ENCODE results near the gene PRSS50.

The PRSS50 gene

GRCh38 chr3:46750555-46751038 is 32.9 kb upstream of the PRSS50 start:
- Histone ChIP-seq H3K9me2 (replicated peaks; ENCODE audit: control insufficient read depth, low read length) (no peaks in the 10 kb centered on the region), H3K36me3 (ENCODE audit: control insufficient read depth, low read length) (no peaks in the 10 kb centered on the region), H3K79me2 (ENCODE audit: control insufficient read depth, low read length) (no peaks in the 10 kb centered on the region), H4K20me1 (ENCODE audit: control insufficient read depth, insufficient read depth, low read depth, low read length) (no peaks in the 10 kb centered on the region), H3K27ac (ENCODE audit: low read depth, low read length) (no peak overlapping the region), H3F3A (ENCODE audit: control insufficient read depth, insufficient read depth) (no peaks in the 10 kb centered on the region), H3K9me3 (ENCODE audit: control insufficient read depth, insufficient read depth, low read length) (no peaks in the 10 kb centered on the region), H3K4me1 (ENCODE audit: control insufficient read depth, low read length) (no peaks in the 10 kb centered on the region), H3K27me3 (ENCODE audit: control insufficient read depth, low read length) (no peaks in the 10 kb centered on the region), H3K4me2 (ENCODE audit: low read length) (no peak overlapping the region), H3K4me3 (ENCODE audit: low read length) (no peak overlapping the region)
- TF ChIP-seq CTCF (IDR thresholded peaks at IDR 0.05; ENCODE audit: low read depth, low read length, poor library complexity, severe bottlenecking): no peak
- no peak for TF ChIP-seq EZH2phosphoT487 (IDR thresholded peaks at IDR 0.05; ENCODE audit: borderline replicate concordance, low read length)

GRCh38 chr3:46749129-46749528 is 31.5 kb upstream of the PRSS50 start:
- TF ChIP-seq EZH2phosphoT487 (IDR thresholded peaks at IDR 0.05; ENCODE audit: borderline replicate concordance, low read length): no peak
- TF ChIP-seq CTCF (IDR thresholded peaks at IDR 0.05; ENCODE audit: low read depth, low read length, poor library complexity, severe bottlenecking): no peak
- Histone ChIP-seq H3K36me3 (ENCODE audit: control insufficient read depth, low read length) (no peaks in the 10 kb centered on the region), H3K4me2 (ENCODE audit: low read length) (no peak overlapping the region), H3F3A (ENCODE audit: control insufficient read depth, insufficient read depth) (no peaks in the 10 kb centered on the region), H3K27ac (ENCODE audit: low read depth, low read length) (no peak overlapping the region), H3K9me3 (ENCODE audit: control insufficient read depth, insufficient read depth, low read length) (no peaks in the 10 kb centered on the region), H3K79me2 (ENCODE audit: control insufficient read depth, low read length) (no peaks in the 10 kb centered on the region), H3K9me2 (replicated peaks; ENCODE audit: control insufficient read depth, low read length) (no peaks in the 10 kb centered on the region), H3K27me3 (ENCODE audit: control insufficient read depth, low read length) (no peaks in the 10 kb centered on the region), H3K4me1 (ENCODE audit: control insufficient read depth, low read length) (peaks cover 2% of the 10 kb centered on the region; the same call in 1 of the 2 replicates), H3K4me3 (ENCODE audit: low read length) (no peak overlapping the region), H4K20me1 (ENCODE audit: control insufficient read depth, insufficient read depth, low read depth, low read length) (no peaks in the 10 kb centered on the region)

GRCh38 chr3:46748170-46748569 is 30.5 kb upstream of the PRSS50 start:
- Histone ChIP-seq H3K4me3 (ENCODE audit: low read length) (no peak overlapping the region), H3F3A (ENCODE audit: control insufficient read depth, insufficient read depth) (no peaks in the 10 kb centered on the region), H3K4me1 (ENCODE audit: control insufficient read depth, low read length) (peaks cover 4% of the 10 kb centered on the region; the same call in 1 of the 2 replicates), H3K27ac (ENCODE audit: low read depth, low read length) (no peak overlapping the region), H3K36me3 (ENCODE audit: control insufficient read depth, low read length) (no peaks in the 10 kb centered on the region), H3K27me3 (ENCODE audit: control insufficient read depth, low read length) (no peaks in the 10 kb centered on the region), H3K9me3 (ENCODE audit: control insufficient read depth, insufficient read depth, low read length) (no peaks in the 10 kb centered on the region), H4K20me1 (ENCODE audit: control insufficient read depth, insufficient read depth, low read depth, low read length) (no peaks in the 10 kb centered on the region), H3K9me2 (replicated peaks; ENCODE audit: control insufficient read depth, low read length) (no peaks in the 10 kb centered on the region), H3K79me2 (ENCODE audit: control insufficient read depth, low read length) (no peaks in the 10 kb centered on the region), H3K4me2 (ENCODE audit: low read length) (no peak overlapping the region)
- no peak for TF ChIP-seq CTCF (IDR thresholded peaks at IDR 0.05; ENCODE audit: low read depth, low read length, poor library complexity, severe bottlenecking)
- TF ChIP-seq EZH2phosphoT487 (IDR thresholded peaks at IDR 0.05; ENCODE audit: borderline replicate concordance, low read length): no peak
